GM12878 (cell line): ENCODE data around the gene COL24A1. TPM values are rescaled to one million over a fixed set of nuclear protein-coding genes. Genes with fewer than 3 reads are reported as not detected.
A peak's percentile ranks its signal among the peaks of the same experiment; 100 is the strongest.

ENCODE experiments used
- ATF2 ChIP-seq: IDR thresholded peaks from 2 replicates; pipeline ENCODE4 v1.6.1; 2012; ENCODE audit warnings: low read length, inconsistent platforms
- CUX1 ChIP-seq: IDR thresholded peaks from 2 replicates; pipeline ENCODE4 v1.6.1; 2012; ENCODE audit warnings: improper control_type of control experiment, low read depth, low read length; ENCODE audit not compliant: insufficient replicate concordance
- DPF2 ChIP-seq: fragments of 450-650 bp; IDR thresholded peaks from 2 replicates; pipeline ENCODE4 v1.6.1; 2017; ENCODE audit warnings: mild to moderate bottlenecking
- ESRRA ChIP-seq: IDR thresholded peaks from 2 replicates; pipeline ENCODE4 v1.6.1; 2012; ENCODE audit warnings: mild to moderate bottlenecking, low read length, improper control_type of control experiment
- JUNB ChIP-seq: IDR thresholded peaks from 2 replicates; pipeline ENCODE4 v1.6.1; 2016; ENCODE audit warnings: antibody characterized with exemption, mild to moderate bottlenecking
- JUND ChIP-seq: IDR thresholded peaks from 2 replicates; pipeline ENCODE4 v1.6.1; 2012; ENCODE audit warnings: low read depth, mild to moderate bottlenecking, low read length, improper control_type of control experiment, moderate library complexity
- NFXL1 ChIP-seq: fragments of 450-650 bp; IDR thresholded peaks from 2 replicates; pipeline ENCODE4 v1.6.1; 2017; ENCODE audit warnings: antibody characterized with exemption, mild to moderate bottlenecking, borderline replicate concordance
- NR2C1 ChIP-seq: fragments of 450-650 bp; IDR thresholded peaks from 2 replicates; pipeline ENCODE4 v1.6.1; 2017; ENCODE audit warnings: antibody characterized with exemption, mild to moderate bottlenecking, moderate library complexity
- POU2F2 ChIP-seq: IDR thresholded peaks from 3 replicates; pipeline ENCODE4 v1.6.1; 2011; ENCODE audit warnings: low read depth, mild to moderate bottlenecking, low read length, borderline replicate concordance
- PRDM15 ChIP-seq: fragments of 450-650 bp; formaldehyde crosslinking; IDR thresholded peaks from 2 replicates; pipeline ENCODE4 v1.4.0; 2020; ENCODE audit warnings: mild to moderate bottlenecking, moderate library complexity
- SIX5 ChIP-seq: IDR thresholded peaks from 2 replicates; pipeline ENCODE4 v1.6.1; 2011; ENCODE audit warnings: mild to moderate bottlenecking, low read depth, low read length, moderate library complexity; ENCODE audit not compliant: severe bottlenecking
- SPI1 ChIP-seq: IDR thresholded peaks from 2 replicates; pipeline ENCODE4 v1.6.1; 2011; ENCODE audit warnings: low read depth, mild to moderate bottlenecking, low read length, moderate library complexity, borderline replicate concordance; ENCODE audit not compliant: insufficient read depth
- SUPT20H ChIP-seq: IDR thresholded peaks from 2 replicates; pipeline ENCODE4 v1.6.1; 2011; ENCODE audit warnings: low read depth, mild to moderate bottlenecking, low read length, moderate library complexity, borderline replicate concordance; ENCODE audit not compliant: control insufficient read depth
- TBL1XR1 ChIP-seq: IDR thresholded peaks from 2 replicates; pipeline ENCODE4 v1.6.1; 2012; ENCODE audit warnings: low read depth, low read length, improper control_type of control experiment
- ZBTB11 ChIP-seq: fragments of 450-650 bp; formaldehyde crosslinking; IDR thresholded peaks from 2 replicates; pipeline ENCODE4 v1.5.0; 2022; ENCODE audit warnings: mild to moderate bottlenecking, missing genetic modification characterization
- ZNF274 ChIP-seq: IDR thresholded peaks from one replicate; pipeline ENCODE4 v1.8.0; 2011; ENCODE audit not compliant: insufficient read length, insufficient read depth
- ZNF384 ChIP-seq: IDR thresholded peaks from 2 replicates; pipeline ENCODE4 v1.6.1; 2012; ENCODE audit warnings: low read depth, mild to moderate bottlenecking, low read length, improper control_type of control experiment, borderline replicate concordance
- polyA plus RNA-seq, 11 experiments: library from polyadenylated mRNA; depleted of rRNA in 4 of 11; unstranded in 6 of 11; stranded (reverse) in 5 of 11; fragments of >200 nt; fragmentation: Nextera tagmentation in 4 of 11; fragmentation: Illumina TruSeq in 1 of 11; extraction: Ambion mirVana in 4 of 11; extraction: Trizol in 1 of 11; gene quantifications; 1 replicate in 1 of 11; 2 replicates in 10 of 11; pipeline versions ENCODE4 v1.2.1 to v1.2.3, GENCODE V29; 2011 to 2016; ENCODE audit warnings: inconsistent platforms in 2 of 11, missing spikeins in 2 of 11, low read depth in 1 of 11
- total RNA-seq, 4 experiments: library from RNA; depleted of rRNA in 3 of 4; stranded (reverse); fragments of >200 nt in 3 of 4; fragmentation: Illumina TruSeq in 1 of 4; extraction: Trizol in 1 of 4; gene quantifications; 2 replicates each; pipeline versions ENCODE4 v1.2.1 to v1.2.3, GENCODE V29; 2013 to 2021

The COL24A1 gene
- total and polyA plus RNA-seq, 10 of the 15 experiments (the other 5 are each of a cell fraction or from before 2014, with no cell fraction given), result 0.19 to 4.1 (median 2.0) TPM

- TF ChIP-seq ESRRA, result no peak
- TF ChIP-seq JUNB, result peak; percentile 45
- peak; percentile 31; the same call in 1 of the 2 replicates for TF ChIP-seq ATF2
- no peak for TF ChIP-seq DPF2
- TF ChIP-seq NR2C1, result no peak
- TF ChIP-seq PRDM15 (CRISPR knock-in tag), result no peak
- TF ChIP-seq ZNF384, result no peak
- no peak for TF ChIP-seq SIX5
- no peak for TF ChIP-seq NFXL1
- TF ChIP-seq CUX1, result no peak
- no peak for TF ChIP-seq ZNF274
- no peak for TF ChIP-seq ZBTB11 (CRISPR knock-in tag)
- no peak for TF ChIP-seq TBL1XR1
- TF ChIP-seq POU2F2, result no peak
- no peak for TF ChIP-seq SUPT20H
- TF ChIP-seq SPI1, result peak; percentile 78
- no peak for TF ChIP-seq JUND
Observed at GRCh38 chr1:85838238-85838637, 318.3 kb downstream of the COL24A1 start (continued).
